ENCODE measurements around the gene KRTAP9-4.
"Not testable (repeated sequence)": the region's sequence is repeated elsewhere in the genome, so short reads cannot be mapped to it uniquely, and the experiment has no call there.

The KRTAP9-4 gene

DNA sequence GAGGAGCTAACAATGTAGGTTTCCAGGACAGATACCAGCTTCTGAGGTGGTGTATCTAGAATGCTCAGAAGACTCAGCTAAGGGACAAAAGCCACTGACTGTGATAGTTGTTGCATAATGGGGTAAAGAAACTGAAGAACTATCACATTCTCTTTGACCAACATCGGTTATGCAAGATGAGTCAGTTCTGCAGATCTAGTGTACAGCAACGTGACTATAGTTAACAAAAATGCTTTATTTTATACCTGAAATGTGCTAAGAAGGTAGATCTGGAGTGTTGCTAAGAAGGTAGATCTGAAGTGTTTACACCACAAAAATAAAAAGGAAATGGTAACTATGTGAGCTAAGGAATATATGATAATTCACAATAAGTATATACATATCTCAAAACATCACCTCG is 18.2 kb downstream of the KRTAP9-4 start:
- no peak for TF ChIP-seq TAF1 (IDR thresholded peaks at IDR 0.05; ENCODE audit: borderline replicate concordance, insufficient read depth, low read length)
- TF ChIP-seq FOXP2 (optimal IDR thresholded peaks at IDR 0.05; ENCODE audit: borderline replicate concordance, extremely low read depth, extremely low read length, insufficient read depth) = no peak
- TF ChIP-seq, protein P1, sequence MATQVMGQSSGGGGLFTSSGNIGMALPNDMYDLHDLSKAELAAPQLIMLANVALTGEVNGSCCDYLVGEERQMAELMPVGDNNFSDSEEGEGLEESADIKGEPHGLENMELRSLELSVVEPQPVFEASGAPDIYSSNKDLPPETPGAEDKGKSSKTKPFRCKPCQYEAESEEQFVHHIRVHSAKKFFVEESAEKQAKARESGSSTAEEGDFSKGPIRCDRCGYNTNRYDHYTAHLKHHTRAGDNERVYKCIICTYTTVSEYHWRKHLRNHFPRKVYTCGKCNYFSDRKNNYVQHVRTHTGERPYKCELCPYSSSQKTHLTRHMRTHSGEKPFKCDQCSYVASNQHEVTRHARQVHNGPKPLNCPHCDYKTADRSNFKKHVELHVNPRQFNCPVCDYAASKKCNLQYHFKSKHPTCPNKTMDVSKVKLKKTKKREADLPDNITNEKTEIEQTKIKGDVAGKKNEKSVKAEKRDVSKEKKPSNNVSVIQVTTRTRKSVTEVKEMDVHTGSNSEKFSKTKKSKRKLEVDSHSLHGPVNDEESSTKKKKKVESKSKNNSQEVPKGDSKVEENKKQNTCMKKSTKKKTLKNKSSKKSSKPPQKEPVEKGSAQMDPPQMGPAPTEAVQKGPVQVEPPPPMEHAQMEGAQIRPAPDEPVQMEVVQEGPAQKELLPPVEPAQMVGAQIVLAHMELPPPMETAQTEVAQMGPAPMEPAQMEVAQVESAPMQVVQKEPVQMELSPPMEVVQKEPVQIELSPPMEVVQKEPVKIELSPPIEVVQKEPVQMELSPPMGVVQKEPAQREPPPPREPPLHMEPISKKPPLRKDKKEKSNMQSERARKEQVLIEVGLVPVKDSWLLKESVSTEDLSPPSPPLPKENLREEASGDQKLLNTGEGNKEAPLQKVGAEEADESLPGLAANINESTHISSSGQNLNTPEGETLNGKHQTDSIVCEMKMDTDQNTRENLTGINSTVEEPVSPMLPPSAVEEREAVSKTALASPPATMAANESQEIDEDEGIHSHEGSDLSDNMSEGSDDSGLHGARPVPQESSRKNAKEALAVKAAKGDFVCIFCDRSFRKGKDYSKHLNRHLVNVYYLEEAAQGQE (IDR thresholded peaks at IDR 0.05; ENCODE audit: insufficient read depth in 1 of 2, low read depth in 2 of 2, low read length in 2 of 2) = no peak
- no peak for TF ChIP-seq POLR2AphosphoS5 (IDR thresholded peaks at IDR 0.05; ENCODE audit: low read depth, low read length)
- no peak for TF ChIP-seq SIN3A (IDR thresholded peaks at IDR 0.05; ENCODE audit: borderline replicate concordance, insufficient read depth, low read length)

GRCh38 chr17:41271858-41272257 is 22.4 kb downstream of the KRTAP9-4 start:
- TF ChIP-seq TAF1 (IDR thresholded peaks at IDR 0.05; ENCODE audit: borderline replicate concordance, insufficient read depth, low read length) = no peak
- TF ChIP-seq SIN3A (IDR thresholded peaks at IDR 0.05; ENCODE audit: borderline replicate concordance, insufficient read depth, low read length) = no peak
- no peak for TF ChIP-seq POLR2AphosphoS5 (IDR thresholded peaks at IDR 0.05; ENCODE audit: low read depth, low read length)
- no peak for TF ChIP-seq FOXP2 (optimal IDR thresholded peaks at IDR 0.05; ENCODE audit: borderline replicate concordance, extremely low read depth, extremely low read length, insufficient read depth)
- TF ChIP-seq, protein P1 (IDR thresholded peaks at IDR 0.05; ENCODE audit: insufficient read depth in 1 of 2, low read depth in 2 of 2, low read length in 2 of 2) = no peak

- TF ChIP-seq, protein P1 (IDR thresholded peaks at IDR 0.05; ENCODE audit: insufficient read depth in 1 of 2, low read depth in 2 of 2, low read length in 2 of 2) = not testable (repeated sequence)
- TF ChIP-seq TAF1 (IDR thresholded peaks at IDR 0.05; ENCODE audit: borderline replicate concordance, insufficient read depth, low read length); FOXP2 (optimal IDR thresholded peaks at IDR 0.05; ENCODE audit: borderline replicate concordance, extremely low read depth, extremely low read length, insufficient read depth): not testable (repeated sequence)
Observed at GRCh38 chr17:41275648-41276190, 26.2 kb downstream of the KRTAP9-4 start, which contains the start of gene KRTAP9-7. TSS of gene KRTAP9-7 (plus strand) at chr17:41275698. CDS start at chr17:41275698, 0 bp downstream.

GRCh38 chr17:41278176-41278955 is 28.9 kb downstream of the KRTAP9-4 start:
- no peak for TF ChIP-seq POLR2AphosphoS5 (IDR thresholded peaks at IDR 0.05; ENCODE audit: low read depth, low read length)

DNA sequence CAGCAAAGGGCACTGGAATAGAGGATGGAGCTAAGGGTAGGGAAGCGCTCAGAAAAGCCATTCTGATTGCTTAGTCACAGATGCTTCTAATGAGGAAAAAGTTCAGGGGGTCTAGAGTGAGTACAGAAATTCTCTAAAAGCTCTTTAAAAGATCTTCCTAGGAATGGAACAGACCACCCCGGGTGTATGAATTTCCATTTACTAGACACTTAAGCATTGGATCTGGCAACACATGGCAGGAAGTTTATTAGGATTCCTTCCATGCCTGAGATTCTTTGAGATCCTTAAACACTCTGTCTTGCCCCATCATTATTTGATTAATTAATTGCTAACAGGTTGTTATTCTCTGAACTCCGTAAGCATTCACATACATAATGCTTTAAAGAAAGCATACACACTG is 34.6 kb downstream of the KRTAP9-4 start:
- TF ChIP-seq TAF1 (IDR thresholded peaks at IDR 0.05; ENCODE audit: borderline replicate concordance, insufficient read depth, low read length) (no peak), POLR2AphosphoS5 (IDR thresholded peaks at IDR 0.05; ENCODE audit: low read depth, low read length) (no peak), FOXP2 (optimal IDR thresholded peaks at IDR 0.05; ENCODE audit: borderline replicate concordance, extremely low read depth, extremely low read length, insufficient read depth) (no peak)
- TF ChIP-seq, protein P1 (IDR thresholded peaks at IDR 0.05; ENCODE audit: insufficient read depth in 1 of 2, low read depth in 2 of 2, low read length in 2 of 2) = no peak
